Stimulated activated CD4-positive, alpha-beta T cell treated with anti-CD3 and anti-CD28 coated beads, Interleukin-12 subunit alpha, Interleukin-12 subunit beta, amount 100 ng/mL, for 48 hours (primary cell): ENCODE results near the gene EIF2S2.
A peak's percentile ranks its signal among the peaks of the same experiment; 100 is the strongest.

ENCODE experiments used
- DNase-seq, 3 donors: peaks; one replicate each; pipeline ENCODE4 v3.0.0-alpha.2; 2020; ENCODE audit warnings: low read depth in 2 of 3, low spot score in 1 of 3

The EIF2S2 gene

DNA sequence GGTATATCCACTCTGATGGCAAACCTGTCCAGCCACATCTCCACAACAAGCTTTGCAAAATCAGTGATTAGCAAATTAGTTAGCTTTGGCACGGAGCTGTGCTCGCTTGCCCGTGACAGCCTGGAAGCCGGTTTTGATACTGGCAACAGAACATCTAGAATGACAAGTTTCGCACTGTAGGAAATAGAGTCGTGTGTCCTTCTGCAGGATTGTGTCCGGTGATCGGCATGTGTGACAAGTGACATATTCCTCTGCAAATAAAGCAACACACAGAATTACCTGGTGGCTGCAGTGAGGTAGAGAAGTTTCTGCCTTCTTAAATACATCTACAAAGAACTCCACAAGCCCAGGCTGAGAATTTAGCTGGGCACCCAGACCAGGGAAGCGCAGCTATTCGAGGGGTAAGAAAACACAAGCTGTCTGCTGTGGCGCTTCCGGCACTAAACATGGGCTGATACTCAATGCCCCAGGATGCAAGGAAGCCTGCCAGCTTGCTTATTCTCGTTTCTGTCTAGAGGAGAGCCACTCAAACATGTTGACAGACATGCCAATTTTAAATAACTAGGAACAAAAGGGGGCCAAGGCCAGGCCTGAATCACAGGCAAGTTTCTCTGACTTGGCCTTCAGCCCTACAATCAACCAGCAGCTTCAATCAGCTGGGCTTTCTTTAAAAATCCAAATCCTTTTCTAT lies 22.2 kb downstream of the EIF2S2 start:
- no peak for DNase-seq

DNA sequence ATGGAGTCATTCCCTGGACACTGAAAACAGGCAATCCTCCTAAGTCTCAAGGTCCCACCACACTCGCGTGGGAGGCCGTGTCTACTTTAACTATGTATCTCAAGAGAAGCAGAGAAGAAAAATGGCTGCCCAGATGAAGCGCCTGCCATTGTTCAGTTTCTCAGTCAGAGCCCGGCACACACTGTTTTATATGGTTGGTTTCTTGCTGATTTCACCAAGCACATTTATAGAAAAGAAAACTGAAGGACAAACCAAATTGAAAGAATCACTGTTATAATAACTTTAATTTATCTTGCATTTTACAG lies 22.9 kb downstream of the EIF2S2 start:
- no peak for DNase-seq

DNA sequence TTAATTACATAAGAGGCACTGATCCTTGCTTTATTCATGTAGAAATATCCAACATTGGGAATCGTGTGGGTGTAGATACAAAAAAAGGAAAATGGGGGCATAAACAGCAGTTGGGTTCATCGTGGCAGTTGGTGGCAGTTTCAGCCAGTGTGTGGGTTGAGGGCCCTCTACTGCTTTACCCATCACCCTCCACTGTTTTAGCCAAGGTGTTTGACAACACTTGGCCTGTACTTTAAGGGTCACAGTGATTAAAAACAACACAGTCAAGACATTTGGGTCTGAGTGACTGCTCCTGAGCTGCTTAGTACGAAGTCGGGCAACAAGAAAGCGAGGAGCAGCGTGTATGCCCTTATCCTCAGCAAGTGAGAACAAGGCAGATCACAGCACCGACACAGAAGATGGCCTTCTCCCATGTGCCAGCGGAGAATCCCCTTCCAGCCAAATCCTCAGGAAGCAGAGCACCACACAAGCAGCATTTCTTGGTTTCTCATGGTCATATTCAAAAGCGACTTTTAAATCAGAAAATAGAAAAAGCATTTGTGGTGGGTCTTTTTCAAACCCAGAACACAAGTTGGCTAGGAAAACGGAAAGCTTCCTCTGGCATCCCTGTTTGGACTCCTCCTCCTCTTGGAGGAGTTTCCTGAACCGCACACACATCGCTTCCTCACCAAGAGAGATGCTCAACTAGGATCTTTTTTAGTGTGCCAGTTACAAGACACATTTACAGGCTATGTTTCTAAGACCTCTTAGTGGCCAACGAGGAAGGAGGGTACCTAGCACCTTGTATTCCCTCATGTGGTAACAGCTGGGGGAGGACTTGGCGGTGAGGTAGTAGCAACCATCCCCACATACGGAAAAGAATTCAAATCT lies 23.5 kb downstream of the EIF2S2 start:
- DNase-seq = no peak

- DNase-seq = no peak
Observed at GRCh38 chr20:34085544-34086040, 26.5 kb downstream of the EIF2S2 start.

- no peak for DNase-seq
Observed at GRCh38 chr20:34084227-34084923, 27.7 kb downstream of the EIF2S2 start.

- DNase-seq = no peak
Observed at GRCh38 chr20:34083781-34084180, 28.3 kb downstream of the EIF2S2 start.

- no peak for DNase-seq
Observed at GRCh38 chr20:34083137-34083536, 28.9 kb downstream of the EIF2S2 start.

DNA sequence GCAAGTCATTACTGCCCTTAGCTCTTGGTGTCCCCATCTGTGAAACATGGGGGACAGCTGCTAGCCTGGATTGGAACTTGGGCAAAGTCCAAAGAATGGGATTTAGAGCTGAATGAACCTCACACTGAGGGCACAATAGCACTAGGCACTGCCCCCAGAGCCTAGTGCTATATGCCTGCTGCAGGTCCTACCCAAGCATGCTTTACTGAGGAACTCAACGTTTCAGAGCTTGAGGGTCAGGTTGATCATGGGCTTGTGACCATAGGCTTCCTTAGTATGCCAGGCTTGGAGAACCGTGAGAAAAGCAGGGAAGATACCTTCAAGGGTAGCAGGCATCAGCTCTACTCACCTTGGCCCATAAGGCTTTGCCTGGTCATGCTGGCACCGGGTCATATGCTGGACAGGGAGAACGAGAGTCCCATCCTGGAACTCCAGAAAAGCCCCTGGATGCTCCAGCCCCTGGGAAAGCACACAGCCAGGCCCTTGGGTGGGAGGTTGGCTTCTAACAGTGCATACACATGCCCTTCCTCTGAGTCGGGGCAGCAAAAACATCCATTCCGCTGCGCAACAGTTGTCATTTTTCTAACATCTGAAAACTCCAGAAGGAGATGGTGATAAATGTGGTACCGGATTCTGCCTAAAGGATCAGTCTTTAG lies 29.7 kb downstream of the EIF2S2 start:
- DNase-seq = no peak

- no peak for DNase-seq
Observed at GRCh38 chr20:34079818-34080217, 32.2 kb downstream of the EIF2S2 start.

- no peak for DNase-seq
Observed at GRCh38 chr20:34078540-34078939, 33.5 kb downstream of the EIF2S2 start.

- DNase-seq = no peak
Observed at GRCh38 chr20:34076952-34077351, 35.1 kb downstream of the EIF2S2 start.

DNA sequence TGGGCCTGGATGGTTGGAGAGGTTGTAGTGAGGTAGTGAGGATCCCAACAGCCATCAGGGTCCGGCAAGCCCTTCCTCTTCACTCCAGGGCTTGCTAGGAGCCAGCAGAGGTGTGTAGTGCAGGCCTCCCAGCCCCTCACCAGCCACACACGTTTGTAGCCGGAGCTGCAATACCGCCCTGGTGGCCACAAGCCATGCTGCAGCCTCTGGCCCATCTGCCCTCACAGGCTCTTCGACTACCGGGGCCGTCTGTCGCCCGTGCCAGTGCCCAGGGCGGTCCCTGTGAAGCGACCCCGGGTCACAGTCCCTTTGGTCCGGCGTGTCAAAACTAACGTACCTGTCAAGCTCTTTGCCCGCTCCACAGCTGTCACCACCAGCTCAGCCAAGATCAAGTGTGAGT lies 36.4 kb downstream of the EIF2S2 start:
- no peak for DNase-seq

GRCh38 chr20:34074101-34074760 lies 37.8 kb downstream of the EIF2S2 start:
- DNase-seq = peak in 2 of 3 donors; percentile 8 to 22

GRCh38 chr20:34072778-34073177 lies 39.3 kb downstream of the EIF2S2 start:
- DNase-seq = no peak

DNA sequence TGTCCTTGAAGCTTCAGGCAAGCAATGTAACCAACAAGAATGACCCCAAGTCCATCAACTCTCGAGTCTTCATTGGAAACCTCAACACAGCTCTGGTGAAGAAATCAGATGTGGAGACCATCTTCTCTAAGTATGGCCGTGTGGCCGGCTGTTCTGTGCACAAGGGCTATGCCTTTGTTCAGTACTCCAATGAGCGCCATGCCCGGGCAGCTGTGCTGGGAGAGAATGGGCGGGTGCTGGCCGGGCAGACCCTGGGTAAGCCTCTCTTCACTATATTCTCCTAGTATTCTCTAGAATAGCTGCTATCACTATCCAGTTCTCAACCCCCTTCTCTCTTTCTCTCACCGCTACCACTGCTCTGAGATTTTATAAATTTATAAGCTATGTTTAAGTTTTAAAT lies 40.0 kb downstream of the EIF2S2 start:
- DNase-seq = no peak

DNA sequence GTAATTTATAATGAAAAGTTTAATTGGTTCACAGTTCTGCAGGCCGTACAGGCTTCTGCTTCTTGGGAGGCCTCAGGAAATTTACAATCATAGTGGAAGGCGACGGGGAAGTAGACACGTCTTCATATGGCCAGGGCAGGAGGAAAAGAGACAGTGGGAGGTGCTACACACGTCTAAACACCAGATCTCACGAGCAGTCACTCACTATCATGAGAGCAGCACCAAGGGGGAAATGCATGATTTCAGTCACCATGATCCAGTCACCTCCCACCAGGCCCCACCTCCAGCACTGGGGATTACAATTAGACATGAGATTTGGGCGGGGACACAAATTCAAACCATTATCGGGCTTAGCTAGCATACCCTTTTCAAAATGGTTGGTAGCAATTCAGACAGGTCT lies 41.2 kb downstream of the EIF2S2 start:
- no peak for DNase-seq

- DNase-seq = no peak
Observed at GRCh38 chr20:34070079-34070439, 42.0 kb downstream of the EIF2S2 start.

DNA sequence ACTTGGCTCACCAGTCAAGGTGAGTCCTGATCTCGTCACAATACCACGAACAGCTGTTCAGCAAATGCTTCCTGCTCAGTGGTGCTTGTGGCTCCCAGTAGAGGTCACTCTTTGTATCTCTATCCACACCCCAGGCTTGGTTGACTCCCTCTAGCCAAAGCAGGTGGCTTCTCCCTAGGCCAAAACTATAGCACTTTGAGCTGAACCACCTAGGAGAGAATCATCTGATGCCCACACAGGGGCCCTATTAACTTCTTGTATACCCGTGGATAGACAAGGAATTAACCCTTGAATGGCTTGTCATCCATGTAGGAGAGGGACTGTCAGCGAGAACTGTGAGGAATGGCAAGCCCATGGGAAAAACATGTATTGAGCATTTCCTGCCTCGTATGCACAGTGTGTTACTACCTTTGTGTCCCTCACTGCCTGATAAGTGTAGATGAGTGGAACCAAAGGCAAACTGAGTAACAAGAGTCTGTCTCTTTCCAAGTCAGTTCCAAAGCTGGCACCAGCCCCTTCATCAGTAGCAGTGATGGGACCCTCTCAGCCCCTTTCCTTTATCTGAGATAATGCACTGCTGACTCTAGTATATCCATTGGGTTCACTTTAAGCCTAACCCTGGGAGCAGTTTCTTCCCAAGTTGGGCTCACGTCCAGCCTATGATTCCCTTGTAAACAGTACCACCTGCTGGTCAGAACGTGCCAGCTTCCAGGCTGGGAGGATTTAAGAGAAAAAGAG lies 42.5 kb downstream of the EIF2S2 start:
- DNase-seq = peak; percentile 28 to 50 (median 33)

DNA sequence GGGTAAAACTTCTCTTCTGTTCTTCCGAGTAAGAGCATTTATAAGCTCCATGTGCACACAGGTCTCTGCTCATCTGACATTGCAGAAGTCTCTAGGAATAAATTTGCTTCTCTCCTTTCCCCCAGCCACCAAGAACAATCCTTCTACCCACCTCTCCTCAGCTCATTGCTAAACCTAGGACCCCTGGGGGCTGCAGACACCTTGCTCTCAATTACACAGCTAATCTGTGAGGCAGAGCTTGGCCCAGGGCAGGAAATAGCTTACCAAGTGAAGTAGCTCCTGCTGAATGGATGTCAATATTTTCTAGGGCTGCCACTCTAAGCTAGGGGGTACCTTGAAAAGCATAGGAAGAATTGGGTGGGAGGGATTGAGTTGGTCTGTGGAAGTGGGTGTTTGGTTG lies 44.0 kb downstream of the EIF2S2 start:
- no peak for DNase-seq

- no peak for DNase-seq
Observed at GRCh38 chr20:34066476-34067090, 45.5 kb downstream of the EIF2S2 start.
